Islet of Langerhans (tissue), 1 donor: ENCODE data around the gene STOML1.
"Not testable (repeated sequence)": the region's sequence is repeated elsewhere in the genome, so short reads cannot be mapped to it uniquely, and the experiment has no call there.

Experiments used
- FAIRE-seq: peaks from one replicate; lab custom pipeline; 2011; peaks lifted over from hg19 to GRCh38; lab: Jason Lieb, UNC

The STOML1 gene

GRCh38 chr15:73987250-73987649 is 4.8 kb downstream of the STOML1 start:
- FAIRE-seq: no peak

GRCh38 chr15:73986776-73987056 is 5.4 kb downstream of the STOML1 start:
- no peak for FAIRE-seq

GRCh38 chr15:73986055-73986775 is 5.9 kb downstream of the STOML1 start:
- no peak for FAIRE-seq

GRCh38 chr15:73985101-73985873 is 6.8 kb downstream of the STOML1 start:
- FAIRE-seq: no peak

- no peak for FAIRE-seq
Measured at GRCh38 chr15:73984208-73984979, 7.7 kb downstream of the STOML1 start.

GRCh38 chr15:73983773-73984172 is 8.3 kb downstream of the STOML1 start:
- FAIRE-seq: no peak

GRCh38 chr15:73983211-73983727 is 8.8 kb downstream of the STOML1 start:
- no peak for FAIRE-seq

- FAIRE-seq: no peak
Measured at GRCh38 chr15:73982222-73982962, 9.7 kb downstream of the STOML1 start.

GRCh38 chr15:73981761-73982221 is 10.3 kb downstream of the STOML1 start:
- no peak for FAIRE-seq

- no peak for FAIRE-seq
Measured at GRCh38 chr15:73979636-73980035, 12.5 kb downstream of the STOML1 start.

GRCh38 chr15:73978896-73979295 is 13.2 kb downstream of the STOML1 start:
- no peak for FAIRE-seq

GRCh38 chr15:73975440-73976125 is 16.5 kb downstream of the STOML1 start:
- not testable (repeated sequence) for FAIRE-seq

GRCh38 chr15:73973683-73974200 is 18.4 kb downstream of the STOML1 start:
- FAIRE-seq: not testable (repeated sequence)

- FAIRE-seq: no peak
Measured at GRCh38 chr15:73972984-73973682, 19.0 kb downstream of the STOML1 start.

- no peak for FAIRE-seq
Measured at GRCh38 chr15:73969151-73969759, 22.8 kb downstream of the STOML1 start.

GRCh38 chr15:73968461-73968860 is 23.6 kb downstream of the STOML1 start:
- no peak for FAIRE-seq

GRCh38 chr15:73965758-73966113 is 26.4 kb downstream of the STOML1 start:
- no peak for FAIRE-seq

- no peak for FAIRE-seq
Measured at GRCh38 chr15:73965094-73965757, 26.9 kb downstream of the STOML1 start.

GRCh38 chr15:73964736-73965093 is 27.4 kb downstream of the STOML1 start:
- no peak for FAIRE-seq

GRCh38 chr15:73962433-73962832 is 29.7 kb downstream of the STOML1 start:
- no peak for FAIRE-seq
